IMR-90 (cell line): ENCODE data around the gene ZNF282. TPM values are rescaled to one million over a fixed set of nuclear protein-coding genes. Genes with fewer than 3 reads are reported as not detected.

Experiments
- ATAC-seq: fragments of 200-7000 bp; cut with Tn5 transposase; 2 replicates; pipeline ENCODE4 v1.9.1; 2020; ENCODE audit warnings: low read depth, mild to moderate bottlenecking, moderate library complexity
- BruUV-seq: library from RNA; stranded (reverse); fragments of 400-500 nt; replicated peaks from 2 replicates; lab custom pipeline; 2021; lab: Mats Ljungman, UMichigan
- CTCF ChIA-PET: fragments of 300-600 bp; formaldehyde crosslinking; extraction: SDS; loops from one replicate; lab custom pipeline; 2021; ENCODE audit warnings: antibody characterized with exemption; lab: Yijun Ruan, JAX
- POLR2A ChIA-PET: fragments of 300-600 bp; sonication (Branson Sonifier 250); formaldehyde crosslinking; loops from one replicate; lab custom pipeline; 2022; ENCODE audit warnings: antibody characterized with exemption; ENCODE audit not compliant: unreplicated experiment; lab: Charles Lee
- DNase-seq: peaks from one replicate; pipeline ENCODE4 v3.0.0; 2013
- H2AFZ ChIP-seq: replicated peaks from 2 replicates; pipeline ENCODE3; 2013; ENCODE audit warnings: low read length, mild to moderate bottlenecking; ENCODE audit not compliant: poor library complexity
- H2AK5ac ChIP-seq: 2 replicates; pipeline ENCODE4 v1.6.1; 2013; ENCODE audit warnings: low read depth, low read length, inconsistent platforms
- H2AK9ac ChIP-seq: replicated peaks from 2 replicates; pipeline ENCODE3; 2013; ENCODE audit warnings: mild to moderate bottlenecking, low read depth, low read length, moderate library complexity; ENCODE audit not compliant: poor library complexity
- H2BK120ac ChIP-seq: 2 replicates; pipeline ENCODE4 v1.6.1; 2013; ENCODE audit warnings: low read depth, low read length, inconsistent platforms
- H2BK15ac ChIP-seq: 3 replicates; pipeline ENCODE4 v1.6.1; 2013; ENCODE audit warnings: low read depth, low read length, inconsistent platforms
- H2BK20ac ChIP-seq: 2 replicates; pipeline ENCODE4 v1.6.1; 2013; ENCODE audit warnings: low read depth, mild to moderate bottlenecking, inconsistent platforms, low read length, moderate library complexity
- H2BK5ac ChIP-seq: 2 replicates; pipeline ENCODE4 v1.6.1; 2013; ENCODE audit warnings: mild to moderate bottlenecking, low read depth, low read length, inconsistent platforms; ENCODE audit not compliant: poor library complexity, severe bottlenecking
- H3K14ac ChIP-seq: replicated peaks from 2 replicates; pipeline ENCODE4 v1.6.1; 2013; ENCODE audit warnings: low read depth, low read length, inconsistent platforms
- H3K18ac ChIP-seq: 2 replicates; pipeline ENCODE4 v1.6.1; 2013; ENCODE audit warnings: low read depth, low read length, control low read depth
- H3K23ac ChIP-seq: 2 replicates; pipeline ENCODE4 v1.6.1; 2013; ENCODE audit warnings: low read depth, low read length, inconsistent platforms
- H3K27ac ChIP-seq: 2 replicates; pipeline ENCODE4 v1.5.1; 2013; ENCODE audit warnings: mild to moderate bottlenecking, control low read depth, low read length; ENCODE audit not compliant: insufficient read depth
- H3K27me3 ChIP-seq: 2 replicates; pipeline ENCODE4 v1.6.1; 2013; ENCODE audit warnings: low read length; ENCODE audit not compliant: control insufficient read depth, insufficient read depth
- H3K36me3 ChIP-seq: 2 replicates; pipeline ENCODE4 v1.6.1; 2013; ENCODE audit warnings: low read length, mixed read lengths; ENCODE audit not compliant: control insufficient read depth, insufficient read depth
- H3K4ac ChIP-seq: 2 replicates; pipeline ENCODE4 v1.6.1; 2013; ENCODE audit warnings: low read depth, low read length, inconsistent platforms
- H3K4me1 ChIP-seq: 2 replicates; pipeline ENCODE4 v1.6.1; 2013; ENCODE audit warnings: low read length, mixed read lengths; ENCODE audit not compliant: control insufficient read depth, insufficient read depth
- H3K4me2 ChIP-seq: 2 replicates; pipeline ENCODE4 v1.6.1; 2013; ENCODE audit warnings: low read depth, mild to moderate bottlenecking, control low read depth, low read length, moderate library complexity
- H3K4me3 ChIP-seq: 2 replicates; pipeline ENCODE4 v1.5.1; 2013; ENCODE audit warnings: low read depth, mild to moderate bottlenecking, control low read depth, low read length, moderate library complexity; ENCODE audit not compliant: insufficient read depth
- H3K56ac ChIP-seq: 2 replicates; pipeline ENCODE4 v1.6.1; 2013; ENCODE audit warnings: low read length, inconsistent platforms; ENCODE audit not compliant: insufficient read depth; ENCODE audit errors: extremely low read depth
- H3K79me1 ChIP-seq, 2 experiments: 2 replicates each; pipeline ENCODE4 v1.6.1; 2013; ENCODE audit warnings: low read length in 2 of 2, inconsistent platforms in 1 of 2, low read depth in 1 of 2
- H3K9ac ChIP-seq: 2 replicates; pipeline ENCODE4 v1.6.1; 2013; ENCODE audit warnings: low read depth, low read length, control low read depth
- H3K9me1 ChIP-seq: 2 replicates; pipeline ENCODE4 v1.6.1; 2013; ENCODE audit warnings: low read length, inconsistent platforms; ENCODE audit not compliant: insufficient read depth
- H3K9me3 ChIP-seq: 2 replicates; pipeline ENCODE4 v1.6.1; 2013; ENCODE audit warnings: low read length; ENCODE audit not compliant: control insufficient read depth, insufficient read depth
- H4K20me1 ChIP-seq: 2 replicates; pipeline ENCODE4 v1.6.1; 2013; ENCODE audit warnings: low read length, inconsistent platforms; ENCODE audit not compliant: insufficient read depth
- H4K5ac ChIP-seq: 2 replicates; pipeline ENCODE4 v1.6.1; 2013; ENCODE audit warnings: mild to moderate bottlenecking, low read depth, low read length, control low read depth
- H4K8ac ChIP-seq, 2 experiments: 2 replicates each; pipeline ENCODE4 v1.6.1; 2013; ENCODE audit warnings: low read depth in 2 of 2, low read length in 2 of 2, control low read depth in 1 of 2, inconsistent platforms in 1 of 2
- H4K91ac ChIP-seq: 2 replicates; pipeline ENCODE4 v1.6.1; 2013; ENCODE audit warnings: low read depth, low read length, inconsistent platforms; ENCODE audit not compliant: insufficient read depth
- CEBPB ChIP-seq: IDR thresholded peaks from 2 replicates; pipeline ENCODE4 v1.6.1; 2012; ENCODE audit warnings: low read depth, low read length, improper control_type of control experiment
- CTCF ChIP-seq: conservative IDR thresholded peaks from 2 replicates; pipeline ENCODE4 v1.5.1; 2012; ENCODE audit warnings: mild to moderate bottlenecking, low read depth, low read length, improper control_type of control experiment
- ELK1 ChIP-seq: fragments of 150-350 bp; IDR thresholded peaks from 2 replicates; pipeline ENCODE4 v1.6.1; 2016; ENCODE audit warnings: low read depth, mild to moderate bottlenecking, low read length, moderate library complexity, borderline replicate concordance
- RCOR1 ChIP-seq: IDR thresholded peaks from 2 replicates; pipeline ENCODE4 v1.6.1; 2012; ENCODE audit warnings: mild to moderate bottlenecking, low read length, improper control_type of control experiment; ENCODE audit not compliant: insufficient replicate concordance
- WGBS, 2 experiments: methylation state at CpG; one replicate each; pipeline versions ENCODE4 v1.1.5 to v1.1.7; 2013; ENCODE audit warnings: missing lambda C conversion rate in 2 of 2; ENCODE audit not compliant: insufficient read length in 1 of 2; ENCODE audit errors: extremely low coverage in 2 of 2; 5-methylcytosine and 5-hydroxymethylcytosine counted together
- dilution Hi-C: fragments of 300-500 bp; cut with HindIII; formaldehyde crosslinking; loops from one replicate; pipeline ENCODE4 v1.14.3; 2018; ENCODE audit warnings: low sequenced_read_pairs; ENCODE audit not compliant: unreplicated experiment
- in situ Hi-C: fragments of 300-500 bp; cut with MboI; formaldehyde crosslinking; loops from 3 replicates; pipeline ENCODE4 v1.14.3; 2019; ENCODE audit warnings: low sequenced_read_pairs, inconsistent platforms, mixed read lengths
- intact Hi-C: fragments of 100-400 bp; cut with micrococcal nuclease; formaldehyde crosslinking; loops from 2 replicates; pipeline ENCODE4 v1.10.0; 2022
- polyA plus RNA-seq, 3 experiments: library from polyadenylated mRNA; depleted of rRNA; stranded (reverse); fragments of >200 nt; gene quantifications; 2 replicates each; pipeline ENCODE4 v1.2.3, GENCODE V29; 2012; ENCODE audit warnings: low replicate concordance in 1 of 3
- total RNA-seq: library from RNA; depleted of rRNA; stranded (reverse); fragments of >200 nt; gene quantifications from 2 replicates; pipeline ENCODE4 v1.2.3, GENCODE V29; 2012

ZNF282 gene
- total and polyA plus RNA-seq, 2 of the 4 experiments (the other 2 are of a cell fraction) = 7.2 to 11.9 TPM

- POLR2A ChIA-PET = interaction anchor here (1.3 kb wide), 1 partner anchor 199 kb away, joined by 4 read pairs; the partner anchor contains the start of gene ZNF777
- no peaks in the 10 kb centered on the region for H4K20me1 ChIP-seq
- peaks cover 7% of the 10 kb centered on the region for H3K4me1 ChIP-seq
- peak overlapping the region; percentile 12; the same call in 1 of the 2 replicates for H2BK120ac ChIP-seq
- H3K79me1 ChIP-seq = peaks cover 22 to 29% of the 10 kb centered on the region in 2 experiments
- DNase-seq (peak; percentile 52), ATAC-seq (peak; percentile 5)
- H4K5ac ChIP-seq = peak overlapping the region; percentile 90
- peak overlapping the region; percentile 76; the same call in 1 of the 2 replicates for H3K23ac ChIP-seq
- TF ChIP-seq RCOR1 (no peak), ELK1 (no peak), CTCF (no peak), CEBPB (no peak)
- dilution Hi-C loops = no loop called here
- WGBS, 2 experiments = 4% methylated on average over 4 of the region's 16 CpGs; no CpG with 5 or more reads in 1 of the 2 experiments
- H3K9me3 ChIP-seq = no peaks in the 10 kb centered on the region
- H3K14ac ChIP-seq = peak overlapping the region; percentile 47
- peak overlapping the region; percentile 38; the same call in 1 of the 2 replicates for H3K18ac ChIP-seq
- H2AK9ac ChIP-seq = peak overlapping the region; percentile 93
- H3K4me3 ChIP-seq = peak overlapping the region; percentile 61
- in situ Hi-C loops = no loop called here
- H3K27me3 ChIP-seq = no peaks in the 10 kb centered on the region
- H2BK15ac ChIP-seq = no peak overlapping the region
- peaks cover 4% of the 10 kb centered on the region; the same call in 1 of the 2 replicates for H3K9me1 ChIP-seq
- peak overlapping the region; percentile 83 for H4K91ac ChIP-seq
- peak overlapping the region; percentile 76 for H3K4me2 ChIP-seq
- no TSS peak for BruUV-seq
- peak overlapping the region; percentile 83 to 90 for H4K8ac ChIP-seq
- peak overlapping the region; percentile 61 for H2BK5ac ChIP-seq
- peak overlapping the region; percentile 49 for H3K4ac ChIP-seq
- peak overlapping the region; percentile 54 for H3K27ac ChIP-seq
- H2AFZ ChIP-seq = peak overlapping the region; percentile 95
- H3K36me3 ChIP-seq = peaks cover 12% of the 10 kb centered on the region
- H2AK5ac ChIP-seq = peak overlapping the region; percentile 43; the same call in 1 of the 2 replicates
- intact Hi-C loops = loop anchor here (5.0 kb wide), 1 partner anchor 361 kb away; no protein-coding TSS in a partner anchor
- H3K56ac ChIP-seq = peak overlapping the region; percentile 5; the same call in 1 of the 2 replicates
- H3K9ac ChIP-seq = peak overlapping the region; percentile 73
- CTCF ChIA-PET = interaction anchor here (0.6 to 1.8 kb wide), 8 partner anchors 8 to 529 kb away, joined by 3 to 10 read pairs (median 6); no protein-coding TSS in a partner anchor
- no peak overlapping the region for H2BK20ac ChIP-seq
These were observed 66.0 kb downstream of the ZNF282 start for GRCh38 chr7:149261316-149261828.
